GM19328 (cell line): ENCODE results near the gene SLC25A44.
A peak's percentile ranks its signal among the peaks of the same experiment; 100 is the strongest.

Experiments used
- ATAC-seq: cut with Tn5 transposase; IDR thresholded peaks from one replicate; pipeline ENCODE4 v1.9.1; 2021; ENCODE audit warnings: mild to moderate bottlenecking, moderate library complexity; ENCODE audit not compliant: unreplicated experiment

SLC25A44 gene

GRCh38 chr1:156193488-156194299 is at the start of gene SLC25A44:
SLC25A44 (plus strand) TSS chr1:156194104; CDS start chr1:156199848, 5,744 bp downstream.
- peak; percentile 94 for ATAC-seq

DNA sequence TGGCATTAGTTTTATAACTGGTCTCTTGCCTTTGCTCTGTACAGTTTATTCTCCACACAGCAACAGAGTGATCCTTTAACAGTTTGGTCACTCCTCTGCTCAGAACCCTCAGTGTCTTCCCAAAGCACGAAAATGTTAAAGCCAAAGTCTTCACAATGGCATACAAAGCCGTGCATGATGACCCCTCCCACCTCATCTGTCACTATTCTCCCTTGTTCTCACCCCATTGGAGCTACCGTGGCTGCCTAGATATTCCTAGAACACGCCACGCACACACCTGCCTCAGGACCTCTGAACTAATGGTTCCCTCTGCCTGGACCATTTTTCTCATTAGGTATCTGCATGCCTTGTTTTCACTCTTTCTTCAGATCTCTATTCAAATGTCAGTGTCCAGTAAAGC is 49.2 kb upstream of the SLC25A44 start:
- no peak for ATAC-seq

DNA sequence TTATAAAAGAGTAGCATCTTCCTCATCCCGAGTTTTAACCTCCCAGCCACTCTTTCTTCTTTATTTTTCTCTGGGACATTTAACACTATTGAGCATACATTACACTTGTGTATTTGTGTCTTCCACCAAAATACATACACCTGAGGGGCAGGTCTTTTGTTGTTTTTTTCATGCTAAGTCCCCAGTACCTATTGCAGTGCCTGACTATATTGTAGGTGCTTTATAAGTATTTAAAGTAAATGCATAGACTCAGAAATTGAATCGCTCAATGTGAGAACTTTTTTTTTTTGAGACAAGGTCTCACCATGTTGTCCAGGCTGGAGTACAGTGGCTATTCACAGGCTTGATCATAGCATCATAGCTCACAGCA is 48.3 kb upstream of the SLC25A44 start:
- no peak for ATAC-seq

DNA sequence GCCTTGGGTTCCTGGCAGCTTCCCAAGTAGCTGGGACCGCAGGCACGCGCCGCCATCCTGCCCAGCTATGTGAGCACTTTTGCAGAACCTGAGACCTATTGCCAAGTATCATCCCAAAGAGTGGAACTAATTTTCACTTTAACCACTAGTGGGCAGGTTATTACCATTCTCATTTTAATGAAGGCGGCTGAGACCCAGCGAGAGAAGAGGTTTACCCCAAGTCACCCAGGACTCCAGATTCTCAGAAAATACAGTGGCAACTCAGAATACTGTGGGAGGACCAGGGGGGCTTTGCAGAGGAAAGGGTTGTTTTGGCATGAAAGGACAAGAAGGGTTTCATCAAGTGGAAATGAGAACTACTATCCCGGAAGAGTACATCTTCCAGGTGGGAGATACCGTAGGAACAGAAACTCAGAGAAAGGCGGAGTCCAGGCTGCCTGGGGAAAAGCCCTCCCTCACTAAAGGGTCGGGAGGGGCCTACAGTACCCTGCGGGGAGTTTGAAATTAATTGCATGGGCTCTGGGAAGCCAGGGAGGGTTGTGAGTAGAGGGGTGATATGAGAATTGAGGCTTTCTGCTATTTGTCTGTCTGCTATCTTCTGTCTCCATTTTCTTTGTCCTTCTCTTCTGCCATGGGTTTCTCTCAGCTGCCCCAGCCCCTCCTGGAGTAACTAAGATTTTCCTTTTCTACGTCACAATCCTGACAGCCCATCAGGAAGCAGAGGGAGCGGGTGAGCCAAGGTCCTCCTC is 47.7 kb upstream of the SLC25A44 start:
- ATAC-seq = no peak

DNA sequence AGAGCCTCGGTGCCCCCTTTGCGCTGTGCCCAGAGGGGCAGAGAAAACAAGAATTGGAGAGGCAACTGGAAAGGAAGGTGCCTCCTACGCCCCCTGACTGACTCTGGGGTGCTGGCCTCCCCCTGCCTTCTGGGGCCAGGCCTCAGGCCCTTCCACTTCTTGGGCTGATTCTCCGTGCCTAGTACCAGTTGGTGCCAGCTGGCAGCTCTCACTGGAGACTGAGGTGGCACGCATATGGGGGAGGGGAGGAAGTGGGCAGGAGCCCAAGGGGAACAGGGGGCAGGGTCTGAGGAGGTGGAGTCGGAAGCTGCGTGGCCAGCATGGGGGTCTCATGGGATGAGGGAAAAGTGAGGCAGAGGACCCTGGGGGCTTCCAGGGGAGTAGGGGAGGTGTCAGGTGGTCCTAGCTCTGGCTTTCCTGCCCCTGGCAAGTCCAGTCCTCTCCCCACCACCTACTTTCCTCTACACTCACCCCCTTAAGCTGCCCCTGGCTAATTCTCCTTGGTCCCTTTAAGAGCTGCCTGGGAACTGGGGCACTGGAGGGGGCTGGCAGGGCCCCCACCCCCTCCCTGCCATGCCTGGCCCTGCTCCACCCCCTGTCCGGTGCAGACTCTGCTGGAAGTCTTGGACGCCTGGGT is 47.0 kb upstream of the SLC25A44 start:
- ATAC-seq = no peak

DNA sequence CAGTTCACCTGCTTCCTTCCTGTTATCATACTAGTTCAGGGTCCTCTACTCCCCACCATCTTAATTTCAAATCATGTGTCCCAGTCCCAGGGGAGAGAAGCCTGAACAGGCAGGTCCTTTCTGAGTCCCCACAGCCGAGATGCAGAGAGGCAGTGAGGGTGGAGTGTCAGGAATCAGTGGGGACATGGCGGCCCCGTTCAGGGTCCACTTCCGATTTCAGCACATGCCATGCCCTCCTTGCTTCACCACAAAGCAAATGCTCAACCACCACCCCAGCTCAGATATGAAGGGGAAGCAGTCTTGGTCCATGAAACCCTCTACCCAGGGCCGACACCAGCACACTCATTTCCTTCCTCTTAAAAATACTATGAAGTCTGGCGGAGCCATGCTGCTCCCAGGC is 45.7 kb upstream of the SLC25A44 start:
- ATAC-seq = no peak

GRCh38 chr1:156149374-156150332 is 44.3 kb upstream of the SLC25A44 start:
- peak; percentile 54 for ATAC-seq

GRCh38 chr1:156150333-156151011 is 43.4 kb upstream of the SLC25A44 start:
- no peak for ATAC-seq

DNA sequence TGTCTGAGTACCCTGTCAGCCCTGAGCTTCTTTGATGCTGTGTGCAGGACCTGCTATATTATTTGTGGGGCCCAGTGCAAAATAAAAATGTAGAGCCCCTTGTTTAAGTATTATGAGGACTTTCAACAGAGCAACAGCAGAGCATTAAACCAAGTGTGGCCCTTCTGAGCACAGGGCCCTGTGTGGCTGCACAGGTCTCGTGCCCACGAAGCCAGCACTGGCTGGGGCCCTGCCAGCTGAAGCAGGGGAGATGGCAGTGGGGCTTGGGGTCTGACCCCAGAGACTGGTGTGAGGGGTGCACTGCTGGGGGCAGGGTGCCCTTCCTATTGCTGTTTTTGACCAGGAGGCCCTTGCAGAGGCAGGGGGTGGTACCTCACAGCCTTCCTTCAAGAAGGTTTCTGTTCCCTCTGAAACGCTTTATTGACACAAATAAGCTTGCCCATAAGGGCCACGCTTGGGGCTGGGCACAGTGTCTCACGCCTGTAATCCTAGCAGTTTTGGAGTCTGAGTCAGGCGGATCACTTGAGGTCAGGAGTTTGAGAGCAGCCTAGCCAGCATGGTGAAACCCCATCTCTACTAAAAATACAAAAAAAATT is 42.7 kb upstream of the SLC25A44 start:
- ATAC-seq = no peak

DNA sequence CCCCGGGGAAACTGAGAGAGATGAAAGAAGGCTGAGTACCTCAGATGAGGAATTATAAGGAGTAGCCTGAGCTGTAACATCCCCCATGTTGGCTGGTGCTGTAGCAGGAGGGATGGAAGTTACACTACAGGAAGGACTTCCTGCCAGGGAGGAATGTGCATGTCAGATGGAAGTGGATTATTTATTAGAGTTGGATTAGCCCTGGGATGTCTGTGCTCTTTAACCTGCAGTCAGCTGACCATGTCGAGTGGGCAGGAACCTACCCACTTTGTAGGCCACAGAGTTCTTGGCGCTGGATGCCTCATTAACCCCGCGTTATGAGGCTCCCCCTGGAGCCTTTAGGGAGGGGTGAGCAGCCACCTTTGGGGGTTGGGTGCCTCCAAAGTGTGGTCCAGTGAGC is 41.3 kb upstream of the SLC25A44 start:
- ATAC-seq = no peak

- ATAC-seq = no peak
These were observed 40.5 kb upstream of the SLC25A44 start, which contains the start of gene SEMA4A for GRCh38 chr1:156153362-156153761. SEMA4A (plus strand) TSS chr1:156153585; CDS start chr1:156154579, 994 bp downstream.

- ATAC-seq = peak; percentile 42
These were observed 39.6 kb upstream of the SLC25A44 start for GRCh38 chr1:156154317-156154749.

GRCh38 chr1:156155756-156156510 is 38.0 kb upstream of the SLC25A44 start:
- no peak for ATAC-seq

GRCh38 chr1:156157506-156157905 is 36.4 kb upstream of the SLC25A44 start:
- ATAC-seq = no peak

GRCh38 chr1:156157966-156158365 is 35.9 kb upstream of the SLC25A44 start:
- ATAC-seq = no peak

- ATAC-seq = no peak
These were observed 33.7 kb upstream of the SLC25A44 start for GRCh38 chr1:156160000-156160742.

GRCh38 chr1:156160743-156161171 is 33.1 kb upstream of the SLC25A44 start:
- ATAC-seq = no peak

GRCh38 chr1:156162430-156163037 is 31.4 kb upstream of the SLC25A44 start:
- no peak for ATAC-seq
